Caco-2 (cell line): ENCODE data around the gene NSUN2. TPM values are rescaled to one million over a fixed set of nuclear protein-coding genes. Genes with fewer than 3 reads are reported as not detected.

ENCODE experiments used
- BruUV-seq: library from RNA; stranded (reverse); fragments of 400-500 nt; replicated peaks from 2 replicates; lab custom pipeline; 2021; lab: Mats Ljungman, UMichigan
- CTCF ChIA-PET: fragments of 300-600 bp; sonication (Branson Sonifier 250); formaldehyde crosslinking; loops from one replicate; lab custom pipeline; 2022; ENCODE audit warnings: antibody characterized with exemption; lab: Charles Lee
- POLR2A ChIA-PET: fragments of 300-600 bp; sonication (Branson Sonifier 250); formaldehyde crosslinking; loops from one replicate; lab custom pipeline; 2022; ENCODE audit warnings: antibody characterized with exemption; lab: Charles Lee
- DNase-seq, 2 experiments: peaks; one replicate each; pipeline versions ENCODE4 v3.0.0 to v3.0.0-alpha.2; 2020 to 2022
- H3K27me3 ChIP-seq: replicated peaks from 2 replicates; pipeline ENCODE4 v1.6.0; 2011; ENCODE audit warnings: low read length; ENCODE audit not compliant: control insufficient read depth, insufficient read depth
- H3K36me3 ChIP-seq: 2 replicates; pipeline ENCODE4 v1.5.1; 2011; ENCODE audit warnings: low read length; ENCODE audit not compliant: control insufficient read depth, insufficient read depth
- H3K4me1 ChIP-seq: fragments of 250-450 bp; sonication (Bioruptor Pico); 2 replicates; pipeline ENCODE4 v1.5.1; 2020; ENCODE audit warnings: mild to moderate bottlenecking
- H3K4me3 ChIP-seq: 2 replicates; pipeline ENCODE4 v1.5.1; 2011; ENCODE audit warnings: low read depth, mild to moderate bottlenecking, control low read depth, low read length
- H3K9me3 ChIP-seq: fragments of 250-450 bp; sonication (Bioruptor Pico); 2 replicates; pipeline ENCODE4 v1.5.1; 2020; ENCODE audit warnings: mild to moderate bottlenecking, moderate library complexity
- H3K27ac Mint-ChIP-seq: one replicate; pipeline ENCODE4 v1.8.0; 2022; ENCODE audit warnings: mixed read lengths; ENCODE audit not compliant: unreplicated experiment
- H3K27me3 Mint-ChIP-seq: one replicate; pipeline ENCODE4 v1.8.0; 2022; ENCODE audit warnings: mixed read lengths; ENCODE audit not compliant: insufficient read depth, unreplicated experiment
- H3K36me3 Mint-ChIP-seq: one replicate; pipeline ENCODE4 v1.8.0; 2022; ENCODE audit warnings: mild to moderate bottlenecking, mixed read lengths; ENCODE audit not compliant: insufficient read depth, unreplicated experiment
- H3K4me1 Mint-ChIP-seq: one replicate; pipeline ENCODE4 v1.8.0; 2022; ENCODE audit warnings: low read depth, mixed read lengths; ENCODE audit not compliant: unreplicated experiment
- H3K4me3 Mint-ChIP-seq: one replicate; pipeline ENCODE4 v1.8.0; 2022; ENCODE audit warnings: mild to moderate bottlenecking, moderate library complexity, mixed read lengths; ENCODE audit not compliant: unreplicated experiment
- H3K9me3 Mint-ChIP-seq: one replicate; pipeline ENCODE4 v1.8.0; 2022; ENCODE audit warnings: mixed read lengths; ENCODE audit not compliant: unreplicated experiment
- intact Hi-C: fragments of 100-400 bp; cut with micrococcal nuclease; formaldehyde crosslinking; loops from one replicate; pipeline ENCODE4 v1.10.0; 2022; ENCODE audit not compliant: unreplicated experiment
- total RNA-seq: library from RNA; stranded (reverse); gene quantifications from 2 replicates; pipeline ENCODE4 v1.2.3, GENCODE V29; 2022
- TF ChIP-seq, protein P1 (sequence below), 2 experiments: fragments of 200-600 bp in 1 of 2; IDR thresholded peaks; 1 replicate in 1 of 2; 2 replicates in 1 of 2; pipeline versions ENCODE4 v1.5.1 to v1.8.0; 2011 to 2022; ENCODE audit warnings: antibody characterized with exemption in 1 of 2, control low read depth in 1 of 2, inconsistent platforms in 1 of 2, low read depth in 1 of 2, low read length in 1 of 2, mild to moderate bottlenecking in 1 of 2, moderate library complexity in 1 of 2; ENCODE audit not compliant: insufficient read depth in 1 of 2, severe bottlenecking in 1 of 2, unreplicated experiment in 1 of 2

NSUN2 gene
- total RNA-seq, 1 experiment from 2014 or later = 93.8 TPM

DNA sequence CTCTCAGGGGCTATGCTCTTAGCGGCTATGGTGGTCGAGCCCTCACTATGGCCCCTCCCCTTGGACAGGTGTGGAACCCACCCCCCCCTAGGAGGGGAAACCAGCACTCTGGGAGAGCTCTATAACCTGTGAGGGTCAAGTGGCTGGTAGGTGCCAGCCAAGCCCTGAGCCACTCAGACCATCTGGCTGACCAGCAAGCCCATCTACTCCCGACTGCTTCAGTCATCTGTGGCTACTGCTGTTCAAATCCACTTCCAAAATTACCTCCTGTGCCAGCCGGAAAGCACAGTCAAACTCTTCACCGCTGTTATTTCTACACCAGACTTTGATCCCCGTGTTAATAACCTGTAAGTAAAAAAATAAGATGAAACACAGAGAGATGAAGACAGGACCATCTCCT lies 28.5 kb downstream of the NSUN2 start:
- ChIA-PET CTCF (no interaction called here), POLR2A (no interaction called here)
- Mint-ChIP-seq H3K4me1 (no peaks in the 10 kb centered on the region), H3K9me3 (no peaks in the 10 kb centered on the region), H3K4me3 (no peak overlapping the region), H3K36me3 (peaks cover 90% of the 10 kb centered on the region), H3K27ac (no peak overlapping the region), H3K27me3 (no peaks in the 10 kb centered on the region)
- Histone ChIP-seq H3K4me1 (no peaks in the 10 kb centered on the region), H3K36me3 (peaks cover 4% of the 10 kb centered on the region), H3K9me3 (no peaks in the 10 kb centered on the region), H3K27me3 (no peaks in the 10 kb centered on the region), H3K4me3 (no peak overlapping the region)
- no TSS peak for BruUV-seq
- TF ChIP-seq, protein P1, sequence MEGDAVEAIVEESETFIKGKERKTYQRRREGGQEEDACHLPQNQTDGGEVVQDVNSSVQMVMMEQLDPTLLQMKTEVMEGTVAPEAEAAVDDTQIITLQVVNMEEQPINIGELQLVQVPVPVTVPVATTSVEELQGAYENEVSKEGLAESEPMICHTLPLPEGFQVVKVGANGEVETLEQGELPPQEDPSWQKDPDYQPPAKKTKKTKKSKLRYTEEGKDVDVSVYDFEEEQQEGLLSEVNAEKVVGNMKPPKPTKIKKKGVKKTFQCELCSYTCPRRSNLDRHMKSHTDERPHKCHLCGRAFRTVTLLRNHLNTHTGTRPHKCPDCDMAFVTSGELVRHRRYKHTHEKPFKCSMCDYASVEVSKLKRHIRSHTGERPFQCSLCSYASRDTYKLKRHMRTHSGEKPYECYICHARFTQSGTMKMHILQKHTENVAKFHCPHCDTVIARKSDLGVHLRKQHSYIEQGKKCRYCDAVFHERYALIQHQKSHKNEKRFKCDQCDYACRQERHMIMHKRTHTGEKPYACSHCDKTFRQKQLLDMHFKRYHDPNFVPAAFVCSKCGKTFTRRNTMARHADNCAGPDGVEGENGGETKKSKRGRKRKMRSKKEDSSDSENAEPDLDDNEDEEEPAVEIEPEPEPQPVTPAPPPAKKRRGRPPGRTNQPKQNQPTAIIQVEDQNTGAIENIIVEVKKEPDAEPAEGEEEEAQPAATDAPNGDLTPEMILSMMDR (IDR thresholded peaks at IDR 0.05; ENCODE audit: insufficient read depth in 1 of 2, low read depth in 1 of 2, low read length in 1 of 2, severe bottlenecking in 1 of 2, unreplicated experiment in 1 of 2) = no peak
- DNase-seq = no peak
- intact Hi-C loops = no loop called here

DNA sequence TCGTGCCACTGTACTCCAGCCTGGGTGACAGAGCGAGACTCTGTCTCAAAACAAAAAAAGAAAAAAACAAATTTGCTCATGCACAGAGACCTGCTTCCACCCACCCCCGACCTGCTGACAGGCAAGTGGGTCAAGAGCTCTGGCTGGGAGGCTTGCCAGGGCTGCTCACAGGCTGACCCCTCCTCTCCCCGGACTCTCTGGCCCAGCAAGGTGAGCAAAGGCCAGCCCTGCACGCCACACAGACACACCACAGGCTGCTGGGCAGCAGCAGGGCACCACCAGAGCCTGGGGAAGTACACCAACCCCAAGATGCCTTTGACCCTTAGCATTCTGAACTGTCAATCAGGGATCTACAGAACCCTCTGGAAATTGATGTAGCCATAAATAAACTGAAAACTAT lies 29.2 kb downstream of the NSUN2 start:
- Histone ChIP-seq H3K9me3 (no peaks in the 10 kb centered on the region), H3K4me1 (no peaks in the 10 kb centered on the region), H3K27me3 (no peaks in the 10 kb centered on the region), H3K36me3 (peaks cover 2% of the 10 kb centered on the region), H3K4me3 (no peak overlapping the region)
- no peak for DNase-seq
- H3K9me3 Mint-ChIP-seq = no peaks in the 10 kb centered on the region
- intact Hi-C loops = no loop called here
- H3K27me3 Mint-ChIP-seq = no peaks in the 10 kb centered on the region
- TF ChIP-seq, protein P1 (IDR thresholded peaks at IDR 0.05; ENCODE audit: insufficient read depth in 1 of 2, low read depth in 1 of 2, low read length in 1 of 2, severe bottlenecking in 1 of 2, unreplicated experiment in 1 of 2) = no peak
- no peak overlapping the region for H3K4me3 Mint-ChIP-seq
- H3K27ac Mint-ChIP-seq = no peak overlapping the region
- H3K4me1 Mint-ChIP-seq = no peaks in the 10 kb centered on the region
- POLR2A ChIA-PET = no interaction called here
- peaks cover 93% of the 10 kb centered on the region for H3K36me3 Mint-ChIP-seq
- CTCF ChIA-PET = no interaction called here
- no TSS peak for BruUV-seq

DNA sequence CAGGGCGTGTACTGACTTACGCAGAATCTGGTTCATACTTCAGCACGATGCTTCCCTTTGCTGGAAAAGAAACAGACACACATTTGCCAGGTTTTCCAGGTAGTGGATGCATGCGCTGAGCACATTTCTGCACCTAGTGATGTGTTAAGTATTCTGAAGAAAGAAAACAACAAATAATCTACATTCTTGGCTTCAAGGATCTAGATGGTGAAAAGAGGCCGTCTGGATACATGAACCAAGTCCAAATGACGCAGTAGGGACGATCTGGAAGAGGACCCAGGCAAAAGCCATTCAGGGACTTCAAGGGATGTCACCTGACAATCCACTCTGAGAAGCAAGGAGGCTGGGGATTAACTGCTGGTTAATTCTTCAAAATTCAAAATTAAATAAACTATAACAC lies 30.4 kb downstream of the NSUN2 start:
- no peak overlapping the region for H3K4me3 ChIP-seq
- CTCF ChIA-PET = no interaction called here
- TF ChIP-seq, protein P1 (IDR thresholded peaks at IDR 0.05; ENCODE audit: insufficient read depth in 1 of 2, low read depth in 1 of 2, low read length in 1 of 2, severe bottlenecking in 1 of 2, unreplicated experiment in 1 of 2) = no peak
- H3K9me3 ChIP-seq = no peaks in the 10 kb centered on the region
- H3K36me3 Mint-ChIP-seq = peaks cover 96% of the 10 kb centered on the region
- H3K4me3 Mint-ChIP-seq = no peak overlapping the region
- POLR2A ChIA-PET = no interaction called here
- DNase-seq = no peak
- H3K4me1 Mint-ChIP-seq = no peaks in the 10 kb centered on the region
- H3K36me3 ChIP-seq = no peaks in the 10 kb centered on the region; the same call in none of the 2 replicates
- BruUV-seq = no TSS peak
- no peaks in the 10 kb centered on the region for H3K27me3 ChIP-seq
- H3K4me1 ChIP-seq = no peaks in the 10 kb centered on the region
- H3K27me3 Mint-ChIP-seq = no peaks in the 10 kb centered on the region
- intact Hi-C loops = no loop called here
- H3K27ac Mint-ChIP-seq = no peak overlapping the region
- no peaks in the 10 kb centered on the region for H3K9me3 Mint-ChIP-seq
